GM21737 (cell line): ENCODE measurements around the gene GPC3.

ENCODE experiments used
- ATAC-seq: cut with Tn5 transposase; IDR thresholded peaks from one replicate; pipeline ENCODE4 v1.9.1; 2021; ENCODE audit warnings: mild to moderate bottlenecking, moderate library complexity; ENCODE audit not compliant: unreplicated experiment

GPC3 gene

DNA sequence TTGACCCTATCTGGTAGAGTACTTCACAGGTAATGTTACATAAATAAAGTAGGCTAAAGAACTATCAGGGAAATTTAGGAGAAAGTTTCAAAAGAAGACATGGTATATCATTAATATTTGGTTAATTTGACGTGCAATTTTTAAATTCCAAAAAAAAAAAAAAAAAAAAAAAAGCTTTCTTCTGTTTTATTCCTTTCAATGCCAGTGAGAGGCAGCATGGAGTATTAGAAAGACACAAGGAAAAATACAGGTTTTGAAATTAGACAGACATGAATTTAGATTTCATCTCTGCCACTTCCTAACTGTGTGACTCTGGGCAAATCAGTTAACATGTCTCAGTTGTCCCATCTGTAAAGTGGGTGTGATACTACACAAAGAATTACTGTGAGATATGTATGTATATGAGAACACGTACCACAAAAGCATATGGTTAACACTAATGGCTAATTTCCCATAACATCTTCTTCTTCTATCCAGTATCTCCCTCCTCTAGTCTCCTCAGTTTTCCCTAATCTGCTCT, 132.5 kb downstream of the GPC3 start:
- ATAC-seq, result no peak

DNA sequence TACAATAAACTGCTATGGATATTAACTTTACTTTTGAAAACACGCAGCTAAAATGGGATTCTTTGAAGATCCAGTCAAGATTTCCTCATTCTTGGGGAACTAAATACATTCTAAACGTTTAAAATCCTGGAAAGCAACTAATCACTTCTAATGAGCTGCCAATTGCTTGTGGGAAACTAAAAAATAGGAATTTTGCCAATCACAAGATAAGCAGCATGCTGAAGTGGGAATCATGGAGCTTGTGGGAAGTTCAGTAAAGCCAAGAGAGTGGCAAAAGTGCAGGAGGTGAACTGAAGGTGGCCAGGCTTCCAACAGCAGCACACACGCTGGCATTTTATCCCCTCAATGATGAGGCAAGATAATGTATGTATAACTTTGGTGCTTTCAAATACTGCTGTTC, 133.0 kb downstream of the GPC3 start:
- ATAC-seq, result no peak

DNA sequence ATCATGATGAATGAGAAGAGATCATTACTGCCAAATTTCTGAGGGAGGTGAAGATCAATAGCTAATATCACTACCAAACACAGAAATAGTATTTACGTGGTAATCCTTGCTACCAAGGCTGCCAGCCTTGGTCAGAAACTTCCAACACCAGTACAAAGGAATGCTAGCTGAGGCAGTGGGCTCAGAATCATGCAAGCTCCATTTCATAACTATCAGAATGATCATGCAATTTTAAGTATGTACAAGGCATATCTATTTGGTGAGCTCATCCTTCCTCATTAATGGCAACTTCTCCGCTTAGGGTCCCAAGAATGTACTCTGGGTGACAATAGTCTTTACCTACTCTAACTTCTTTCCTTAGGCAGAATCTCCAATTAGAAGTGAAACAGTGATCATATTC, 135.0 kb downstream of the GPC3 start:
- ATAC-seq, result no peak

DNA sequence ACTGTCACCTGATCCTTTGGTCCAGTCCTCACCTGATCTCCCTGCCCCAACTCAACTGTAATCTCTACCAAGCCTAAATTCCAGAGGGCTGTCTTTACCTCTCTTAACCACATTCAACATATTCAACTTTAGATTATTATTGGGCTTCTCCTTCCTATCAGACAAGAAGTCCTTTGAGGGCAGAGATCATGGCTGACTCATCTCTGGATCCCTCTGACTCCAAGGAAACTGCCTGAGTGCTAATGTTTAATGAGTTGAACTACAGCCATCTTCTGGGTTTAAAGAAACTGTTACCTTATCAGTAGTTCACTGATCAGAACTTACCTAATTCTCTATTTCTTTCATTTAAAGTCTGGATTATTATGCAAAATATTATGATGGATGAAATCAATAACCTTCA, 135.7 kb downstream of the GPC3 start:
- ATAC-seq, result no peak

DNA sequence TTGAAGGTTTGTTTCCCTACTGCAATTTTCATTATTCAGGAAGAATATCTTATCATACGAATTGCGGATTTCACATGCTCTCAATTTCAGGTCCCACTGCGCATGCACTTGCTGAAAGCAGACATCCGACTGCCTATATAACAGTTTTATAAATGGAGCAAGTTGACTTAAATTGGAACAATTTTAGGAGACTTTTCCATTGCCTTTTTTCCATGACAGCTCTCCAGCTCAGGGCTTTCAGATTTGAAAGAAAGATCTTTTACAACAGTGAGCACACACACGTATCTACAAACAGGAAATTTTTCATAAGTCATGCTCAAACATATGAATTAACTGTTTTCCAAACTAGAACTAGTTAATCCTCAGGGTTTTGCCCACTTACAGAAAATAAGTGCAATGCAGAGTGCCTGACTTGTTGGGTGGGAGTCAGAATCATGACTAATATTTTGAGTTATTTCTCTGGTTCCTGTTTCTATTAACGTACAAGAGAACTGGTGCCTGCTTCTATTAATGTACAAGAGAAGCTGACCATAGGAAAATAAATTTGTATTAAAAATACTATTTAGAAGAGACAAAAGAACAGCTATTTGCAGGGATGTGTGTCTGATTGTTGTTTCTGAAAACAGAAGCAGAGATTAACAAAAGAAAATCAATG, 137.9 kb downstream of the GPC3 start:
- ATAC-seq, result no peak

DNA sequence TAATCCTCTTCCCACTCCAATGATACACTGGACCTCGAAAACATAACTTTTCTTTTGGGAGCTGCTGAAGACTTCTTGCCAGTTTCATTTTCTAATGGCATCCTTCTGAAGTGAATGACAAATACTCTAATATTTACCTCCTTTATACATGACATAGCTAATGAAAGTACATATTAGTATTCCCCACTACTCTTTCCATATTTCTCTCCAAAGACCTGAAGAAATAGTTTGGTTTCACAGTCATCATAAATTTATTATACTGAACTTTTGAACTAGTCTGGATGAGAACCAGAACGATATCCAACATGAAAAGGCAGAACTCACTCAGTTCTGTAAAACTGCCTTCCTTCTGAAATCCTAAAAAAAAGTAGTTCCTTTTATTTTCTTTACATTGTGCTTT, 139.1 kb downstream of the GPC3 start:
- ATAC-seq, result no peak

DNA sequence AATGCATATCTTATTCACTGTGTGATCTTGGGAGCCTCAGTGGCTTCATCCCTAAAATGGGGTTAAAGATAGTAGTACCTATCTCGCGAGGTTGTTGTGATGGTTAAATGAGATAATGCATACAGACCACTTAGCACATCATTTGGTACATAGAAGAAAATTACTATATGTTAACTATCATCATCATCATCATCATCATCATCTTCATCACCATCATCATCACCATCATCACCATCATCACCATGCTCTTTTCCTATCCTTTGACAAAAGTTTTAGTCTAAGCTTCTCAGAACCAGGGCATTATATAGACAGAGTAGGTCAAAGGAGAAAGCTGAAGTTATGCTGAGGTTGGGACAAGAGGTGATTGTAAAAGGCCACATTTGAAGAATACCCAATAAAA, 145.0 kb downstream of the GPC3 start:
- no peak for ATAC-seq

DNA sequence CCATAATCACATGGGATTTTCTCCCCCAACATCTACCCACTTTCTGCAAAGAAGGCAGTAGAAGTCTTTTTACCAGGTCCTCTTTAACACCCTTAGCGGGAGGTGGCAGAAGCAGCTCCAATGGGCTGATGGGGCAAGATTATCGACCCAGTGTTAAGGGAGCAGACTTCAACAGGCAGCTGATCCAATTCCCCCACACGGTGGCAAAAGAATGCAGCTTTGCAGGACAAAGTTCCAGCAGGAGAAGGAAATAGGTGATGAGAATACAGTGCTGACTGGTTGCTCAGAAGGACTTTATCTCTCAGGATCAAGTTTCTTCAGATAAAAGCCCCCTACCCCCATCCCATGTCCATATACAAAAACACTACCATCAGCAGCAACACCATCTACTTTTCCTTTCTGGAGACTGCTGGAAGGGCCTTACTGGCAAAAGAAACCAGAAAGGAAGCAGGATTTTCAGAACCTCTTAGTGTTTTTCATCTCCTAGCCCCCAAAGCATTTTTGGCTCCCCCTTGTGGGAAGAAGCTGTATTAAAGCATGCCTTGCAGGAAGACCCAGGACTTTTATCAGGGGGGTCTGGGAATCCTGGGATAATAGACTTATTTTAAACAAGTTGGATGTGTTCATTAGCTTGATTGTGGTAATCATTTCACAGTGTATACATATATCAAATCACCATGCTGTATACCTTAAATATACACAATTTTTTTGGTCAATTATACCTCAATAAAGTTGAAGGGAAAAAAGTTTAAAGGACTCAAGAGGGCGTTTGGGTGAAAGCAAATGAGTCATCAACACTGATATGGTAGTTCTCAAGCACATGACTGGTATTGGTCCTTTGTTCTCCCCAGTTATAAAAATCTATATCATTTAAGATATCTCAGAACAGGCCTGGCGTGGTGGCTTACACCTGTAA, 146.4 kb downstream of the GPC3 start:
- ATAC-seq, result no peak

DNA sequence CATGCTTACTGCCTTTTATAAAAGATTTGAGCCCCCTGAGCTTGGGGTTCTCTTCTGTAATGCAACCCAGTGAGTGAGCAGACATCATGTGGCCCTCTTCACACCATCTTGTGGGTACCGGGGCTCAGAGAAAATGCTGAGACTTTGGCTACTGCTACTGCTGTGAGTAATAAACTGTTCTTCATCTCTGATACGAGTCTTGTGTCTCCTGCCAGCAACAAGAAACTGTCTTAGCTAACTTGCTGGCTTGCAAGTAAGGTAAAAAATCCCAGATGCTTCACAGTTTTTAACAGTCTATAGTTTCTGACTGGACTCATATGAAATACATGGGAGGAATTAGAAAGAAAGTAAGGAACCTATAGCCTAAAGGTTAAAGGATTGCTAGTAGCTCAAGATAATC, 148.3 kb downstream of the GPC3 start:
- ATAC-seq, result no peak

DNA sequence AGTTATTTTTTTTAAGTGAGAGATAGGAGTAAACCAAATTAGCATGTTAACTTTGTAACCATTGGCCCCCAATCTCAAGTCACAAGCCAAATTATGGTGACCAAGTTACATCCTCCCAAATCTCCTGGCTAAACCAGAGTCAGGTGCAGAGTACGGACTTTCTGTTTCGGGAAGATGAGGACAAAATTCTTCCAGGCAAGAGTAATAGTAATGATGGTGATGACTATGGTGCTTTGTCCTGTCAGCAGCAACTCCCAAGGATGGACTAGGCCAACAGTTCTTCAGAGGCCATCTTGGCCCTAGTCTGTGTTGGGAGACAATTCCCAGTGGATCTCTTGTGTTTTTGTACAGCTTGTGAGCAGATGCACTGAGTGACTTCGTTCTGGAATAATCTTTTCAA, 148.8 kb downstream of the GPC3 start:
- ATAC-seq, result no peak

DNA sequence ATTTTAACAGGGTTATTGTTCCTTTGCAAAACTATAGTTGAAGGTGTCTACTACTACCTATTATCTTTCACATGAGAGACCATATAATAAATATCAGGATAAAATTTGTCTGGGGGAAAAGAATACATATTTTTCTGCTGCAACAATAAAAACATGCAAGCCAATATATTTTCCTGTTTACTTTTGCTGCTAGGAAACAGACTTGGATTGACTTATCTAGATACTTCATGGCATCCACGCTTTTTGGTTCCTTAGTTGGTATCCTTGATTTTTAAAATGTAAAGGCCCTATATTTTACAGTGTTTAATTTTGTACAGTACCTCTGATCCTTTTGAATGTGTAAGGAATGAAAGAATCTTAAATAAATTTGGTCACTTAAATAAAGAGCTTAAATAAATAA, 150.6 kb downstream of the GPC3 start:
- no peak for ATAC-seq

DNA sequence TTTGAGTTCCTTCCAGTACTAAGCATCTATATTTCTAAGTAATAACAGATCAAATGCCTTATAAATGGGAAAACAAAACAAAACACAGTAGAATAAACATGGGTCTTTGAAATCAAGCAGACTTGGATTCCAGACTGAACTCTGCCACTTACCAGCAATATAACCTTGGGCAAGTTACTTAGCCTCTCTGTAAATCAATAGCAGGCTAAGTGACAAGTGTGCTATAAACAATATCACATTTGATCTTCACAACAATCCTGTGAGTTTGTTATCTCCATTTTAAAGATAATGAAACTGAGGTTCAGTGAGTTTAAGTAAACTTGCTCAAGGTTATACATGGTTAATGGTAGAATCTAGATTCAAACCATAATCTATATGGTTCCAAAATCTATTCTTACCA, 165.8 kb downstream of the GPC3 start:
- no peak for ATAC-seq

DNA sequence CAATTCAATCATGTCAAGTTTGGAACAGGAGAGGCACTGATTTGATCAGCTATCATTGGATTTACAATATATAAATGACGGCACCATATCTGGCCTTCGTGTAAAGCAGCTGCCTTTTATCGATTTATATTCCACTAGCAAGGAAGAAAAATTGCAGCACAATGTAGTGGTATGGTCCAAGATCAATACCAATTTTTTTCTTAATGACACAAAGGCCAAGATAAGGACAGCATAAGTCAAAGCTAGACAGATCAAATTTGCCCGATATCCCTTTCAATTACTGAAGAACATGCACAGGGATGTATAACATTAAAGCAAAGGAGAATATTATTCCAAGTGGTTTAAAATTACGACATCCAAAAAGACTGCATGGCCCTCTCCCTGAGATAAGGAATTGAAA, 167.4 kb downstream of the GPC3 start:
- no peak for ATAC-seq

DNA sequence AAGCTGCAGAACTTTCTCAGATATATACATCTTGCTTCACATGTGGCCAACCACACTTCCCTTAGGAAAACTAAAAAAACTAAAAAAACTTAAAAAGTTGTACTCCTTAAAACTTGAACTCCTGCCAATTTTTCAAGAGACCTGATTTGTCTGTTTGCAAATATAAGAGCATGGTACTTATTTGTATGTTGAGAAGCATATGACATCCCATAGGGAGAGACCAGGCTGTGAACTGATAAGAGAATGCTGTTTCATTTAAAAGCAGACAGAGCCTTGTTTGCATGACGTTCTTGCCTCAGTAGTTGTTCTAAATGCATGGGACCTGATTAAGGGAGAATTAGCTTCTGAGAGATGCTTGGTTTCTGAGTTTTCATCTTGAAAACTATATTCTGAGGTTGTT, 169.9 kb downstream of the GPC3 start:
- no peak for ATAC-seq

DNA sequence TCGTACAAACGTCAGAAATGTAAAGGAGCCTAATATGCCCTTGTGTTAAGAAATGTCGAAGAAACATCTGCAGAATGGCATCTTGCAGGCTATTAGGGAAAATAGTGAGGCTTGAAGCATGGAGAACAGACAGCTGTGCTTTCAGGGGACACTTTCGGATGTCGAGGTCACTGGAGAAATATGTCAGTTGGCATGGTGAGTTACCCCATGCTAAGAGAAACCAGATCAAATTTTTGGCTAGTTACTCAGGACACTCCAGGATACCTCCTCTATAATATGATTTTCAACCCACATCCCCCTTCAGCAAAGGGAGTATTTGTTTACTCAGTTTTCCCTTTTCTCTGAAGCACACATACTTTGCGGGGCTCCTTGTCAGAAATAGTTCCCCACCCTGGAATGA, 171.4 kb downstream of the GPC3 start:
- ATAC-seq, result no peak

DNA sequence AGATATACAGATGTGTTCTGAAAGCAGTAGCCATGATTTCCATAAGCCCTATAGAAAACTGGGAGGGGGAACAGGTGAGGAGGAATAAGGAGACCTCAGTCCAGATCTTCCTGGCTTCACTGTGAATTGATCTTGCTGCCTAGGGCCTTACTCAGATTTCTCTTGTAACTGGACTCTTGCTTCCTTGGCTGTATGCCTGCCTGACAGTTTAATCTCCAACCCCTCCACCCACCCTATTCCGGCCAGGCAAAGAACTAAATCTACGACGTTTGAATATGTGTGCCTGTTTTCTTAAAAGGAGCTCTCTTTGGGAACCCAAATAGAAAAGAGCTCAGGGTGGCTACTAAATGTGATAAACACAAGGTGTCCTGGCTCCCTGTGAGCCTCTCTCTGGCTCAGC, 173.0 kb downstream of the GPC3 start:
- no peak for ATAC-seq

DNA sequence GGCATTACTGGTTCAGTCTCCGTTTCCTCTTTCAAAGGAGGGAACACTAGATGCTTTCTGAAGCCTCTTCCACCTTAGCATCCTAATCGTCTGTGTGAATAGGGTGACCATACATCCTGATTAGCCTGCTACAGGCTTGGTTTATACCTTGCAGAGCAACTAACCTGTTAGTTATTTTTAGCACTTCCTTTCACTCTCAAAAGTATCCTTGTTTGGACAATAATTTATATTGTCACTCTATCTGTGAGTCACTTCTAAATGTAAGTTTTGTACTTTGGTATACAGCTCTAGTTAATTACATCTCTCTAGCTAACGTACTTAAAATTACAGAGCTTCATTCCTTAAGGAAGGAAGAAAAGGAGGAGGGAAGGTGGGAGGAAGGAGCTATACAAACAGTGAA, 174.5 kb downstream of the GPC3 start:
- ATAC-seq, result no peak

DNA sequence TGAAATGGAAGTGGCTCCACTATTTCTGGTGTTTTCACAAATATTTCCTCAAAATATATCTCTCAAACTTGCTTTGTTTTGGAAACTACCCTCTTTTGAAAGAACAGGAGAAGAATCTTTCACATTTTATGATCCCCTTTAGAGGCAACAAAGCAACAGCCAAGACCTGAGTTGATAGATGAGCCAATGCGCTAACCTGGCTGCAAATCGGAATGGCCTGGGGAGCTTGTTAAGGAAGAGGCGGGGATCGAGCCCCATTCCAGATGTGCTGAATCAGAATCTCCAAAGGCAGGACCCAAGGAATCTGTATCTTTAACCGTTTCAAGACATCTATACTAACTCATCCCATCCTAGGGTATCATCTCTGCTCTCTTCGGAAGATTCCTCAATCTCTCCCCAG, 181.3 kb downstream of the GPC3 start:
- ATAC-seq, result no peak

DNA sequence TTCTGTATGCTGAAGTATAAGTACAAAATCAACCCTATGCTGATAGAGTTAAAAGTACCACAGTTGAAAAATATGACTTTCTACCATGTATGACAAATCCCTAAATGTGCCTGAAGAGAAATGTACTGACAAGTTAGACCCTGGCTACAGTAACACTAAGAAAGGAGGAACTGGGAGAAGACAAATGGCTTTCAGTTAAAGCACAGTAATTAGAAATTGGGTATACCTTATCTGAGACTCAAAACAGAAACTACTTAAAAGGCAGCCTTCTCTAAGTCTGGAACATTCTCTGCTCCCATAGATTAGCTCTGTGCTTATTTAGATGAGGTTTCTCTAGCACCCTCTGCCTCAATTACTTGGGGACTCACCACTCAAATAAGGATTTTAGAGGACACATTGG, 189.1 kb downstream of the GPC3 start:
- no peak for ATAC-seq

DNA sequence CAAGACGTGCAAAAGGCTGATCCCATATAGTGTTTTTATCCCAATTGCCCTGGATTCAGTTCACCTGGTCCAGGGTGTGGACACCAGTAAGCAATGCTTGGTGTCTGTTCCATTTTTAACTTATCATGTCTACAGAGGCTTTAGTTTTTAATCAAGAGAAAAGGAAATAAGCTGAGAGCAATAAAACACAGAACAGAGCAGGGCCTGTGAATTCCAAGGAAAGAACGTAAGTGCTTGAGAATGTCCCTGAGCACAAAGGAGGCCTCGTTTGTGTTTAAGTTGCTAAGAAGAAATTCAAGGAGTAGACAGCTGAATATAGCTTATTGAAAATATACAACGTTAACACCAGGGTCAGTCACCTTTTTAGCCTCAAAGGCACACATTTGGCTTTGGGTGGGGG, 191.3 kb downstream of the GPC3 start:
- no peak for ATAC-seq

DNA sequence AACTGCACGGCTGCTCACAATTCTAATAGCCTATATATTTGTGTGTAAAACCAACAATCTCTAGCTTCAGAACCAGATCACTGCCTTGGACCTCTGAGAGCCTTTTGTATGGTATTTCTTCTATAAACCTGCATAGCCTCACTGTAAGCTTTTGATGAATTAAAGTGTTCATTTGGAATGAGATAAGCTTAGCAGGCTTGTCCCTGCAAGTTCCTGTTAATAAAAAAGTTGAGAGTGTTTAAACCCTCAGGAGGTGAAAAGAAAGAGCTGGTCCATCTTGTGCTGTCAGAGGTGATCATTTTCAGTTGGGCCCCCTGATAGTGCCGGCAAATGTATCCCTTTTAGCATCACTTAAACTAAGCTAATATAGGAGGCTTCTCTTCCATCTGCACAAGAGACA, 191.8 kb downstream of the GPC3 start:
- no peak for ATAC-seq

DNA sequence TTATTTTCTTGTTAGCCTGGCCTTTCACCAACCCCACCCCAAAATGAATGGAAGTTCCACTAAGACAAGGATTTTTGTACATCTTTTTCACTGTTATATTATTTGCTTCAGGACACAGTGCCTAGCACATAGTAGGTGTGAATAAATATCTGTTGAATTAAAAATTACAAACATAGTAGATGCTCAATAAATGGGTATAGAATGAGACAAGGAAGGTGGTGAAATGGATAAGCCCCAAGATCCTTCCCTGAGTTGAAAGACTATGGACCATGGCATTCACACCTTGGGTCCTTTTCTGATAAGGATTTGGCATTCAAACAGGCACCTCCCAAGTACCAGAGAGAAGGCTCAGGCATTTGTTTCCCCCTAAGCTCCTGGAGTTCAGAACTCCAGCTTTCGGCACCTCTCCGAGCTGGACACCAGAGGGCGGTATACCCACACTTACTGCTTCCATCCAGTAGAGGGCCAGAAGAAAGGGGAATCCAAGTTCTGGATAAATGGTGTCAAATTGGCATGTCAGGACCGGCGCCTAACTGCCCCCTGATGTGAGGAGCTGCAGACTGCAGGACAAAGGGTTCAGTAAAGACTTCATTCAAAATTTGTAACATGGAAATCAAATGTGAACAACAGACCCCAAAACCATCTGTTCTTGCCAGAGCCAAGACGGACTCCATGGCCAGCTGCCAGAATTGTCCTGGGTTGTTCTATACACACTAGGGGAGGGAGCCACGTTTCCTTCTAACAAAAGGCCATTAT, 193.0 kb downstream of the GPC3 start:
- ATAC-seq, result no peak
